H1 (cell line): ENCODE measurements around the gene PI4KB. TPM values are rescaled to one million over a fixed set of nuclear protein-coding genes. Genes with fewer than 3 reads are reported as not detected.

Experiments used
- CTCF ChIA-PET: fragments of 300-600 bp; sonication (Branson Sonifier 250); formaldehyde crosslinking; loops from one replicate; lab custom pipeline; 2021; ENCODE audit not compliant: partially characterized antibody; lab: Charles Lee
- POLR2A ChIA-PET: fragments of 300-600 bp; sonication (Branson Sonifier 250); formaldehyde crosslinking; loops from one replicate; lab custom pipeline; 2021; ENCODE audit warnings: inconsistent platforms; ENCODE audit not compliant: partially characterized antibody; lab: Charles Lee
- DNase-seq, 2 experiments: peaks; one replicate each; pipeline versions ENCODE4 v3.0.0 to v3.0.0-alpha.2; 2010 to 2022; ENCODE audit warnings: low spot score in 2 of 2, low read depth in 1 of 2, mixed read lengths in 1 of 2
- FAIRE-seq: peaks from 2 replicates; lab custom pipeline; 2011; peaks lifted over from hg19 to GRCh38; lab: Jason Lieb, UNC
- H2AFZ ChIP-seq: 2 replicates; pipeline ENCODE4 v1.8.1; 2012; ENCODE audit warnings: low read length, inconsistent platforms
- H2AK5ac ChIP-seq: 2 replicates; pipeline ENCODE4 v1.6.1; 2013; ENCODE audit warnings: low read depth, low read length
- H2BK120ac ChIP-seq: replicated peaks from 2 replicates; pipeline ENCODE3; 2013; ENCODE audit warnings: low read depth, low read length, inconsistent platforms
- H2BK12ac ChIP-seq: 2 replicates; pipeline ENCODE4 v1.6.1; 2013; ENCODE audit warnings: low read depth, low read length
- H2BK15ac ChIP-seq: 2 replicates; pipeline ENCODE4 v1.6.1; 2013; ENCODE audit warnings: low read length
- H2BK20ac ChIP-seq: 2 replicates; pipeline ENCODE4 v1.6.1; 2013; ENCODE audit warnings: low read length
- H2BK5ac ChIP-seq: 2 replicates; pipeline ENCODE4 v1.6.1; 2013; ENCODE audit warnings: low read depth, low read length
- H3K14ac ChIP-seq: 2 replicates; pipeline ENCODE4 v1.6.1; 2013; ENCODE audit warnings: inconsistent platforms; ENCODE audit not compliant: insufficient read length
- H3K18ac ChIP-seq: 2 replicates; pipeline ENCODE4 v1.6.1; 2013; ENCODE audit warnings: low read length; ENCODE audit errors: extremely low read depth
- H3K23ac ChIP-seq: 2 replicates; pipeline ENCODE4 v1.6.1; 2013; ENCODE audit warnings: inconsistent platforms; ENCODE audit not compliant: insufficient read length
- H3K23me2 ChIP-seq: 2 replicates; pipeline ENCODE4 v1.6.1; 2013; ENCODE audit warnings: low read depth, low read length
- H3K27ac ChIP-seq: 2 replicates; pipeline ENCODE4 v1.6.1; 2011; ENCODE audit warnings: low read depth, low read length, inconsistent platforms
- H3K27me3 ChIP-seq, 4 experiments: replicated peaks in 1 of 4; 1 replicate in 1 of 4; 2 replicates in 3 of 4; pipeline versions ENCODE4 v1.6.1 to v1.8.1; 2011 to 2013; ENCODE audit warnings: low read length in 3 of 4, mild to moderate bottlenecking in 3 of 4, inconsistent platforms in 2 of 4, mixed read lengths in 2 of 4, moderate library complexity in 1 of 4; ENCODE audit not compliant: control insufficient read depth in 3 of 4, insufficient read depth in 3 of 4; ENCODE audit errors: extremely low read depth in 1 of 4
- H3K36me3 ChIP-seq, 4 experiments: 2 replicates each; pipeline versions ENCODE4 v1.6.1 to v1.8.1; 2011 to 2013; ENCODE audit warnings: mild to moderate bottlenecking in 4 of 4, low read length in 3 of 4, moderate library complexity in 2 of 4, control low read depth in 1 of 4, inconsistent platforms in 1 of 4; ENCODE audit not compliant: insufficient read depth in 4 of 4, control insufficient read depth in 2 of 4
- H3K4ac ChIP-seq: replicated peaks from 2 replicates; pipeline ENCODE3; 2013; ENCODE audit warnings: low read length, low read depth, mixed read lengths, inconsistent platforms; ENCODE audit not compliant: insufficient read length
- H3K4me1 ChIP-seq, 4 experiments: replicated peaks in 1 of 4; 1 replicate in 1 of 4; 2 replicates in 3 of 4; pipeline versions ENCODE4 v1.6.1 to v1.8.1; 2011 to 2013; ENCODE audit warnings: low read length in 3 of 4, inconsistent platforms in 2 of 4, mixed read lengths in 1 of 4; ENCODE audit not compliant: insufficient read depth in 4 of 4, control insufficient read depth in 3 of 4
- H3K4me2 ChIP-seq, 2 experiments: 2 replicates each; pipeline versions ENCODE4 v1.6.1 to v1.8.1; 2011 to 2013; ENCODE audit warnings: low read depth in 2 of 2, low read length in 2 of 2, control low read depth in 1 of 2, inconsistent platforms in 1 of 2, mild to moderate bottlenecking in 1 of 2; ENCODE audit not compliant: insufficient read depth in 1 of 2
- H3K4me3 ChIP-seq, 4 experiments: fragments of 200-600, 300-600 bp in 1 of 4; sonication (generic), shearing (Covaris generic), sonication (Bioruptor Twin) in 1 of 4; 2 replicates each; pipeline versions ENCODE4 v1.5.1 to v1.8.1; 2011 to 2016; ENCODE audit warnings: low read length in 4 of 4, low read depth in 3 of 4, control low read depth in 2 of 4, inconsistent platforms in 2 of 4, mild to moderate bottlenecking in 2 of 4, mixed read lengths in 1 of 4, moderate library complexity in 1 of 4; ENCODE audit not compliant: insufficient read depth in 2 of 4; ENCODE audit errors: extremely low read depth in 1 of 4
- H3K56ac ChIP-seq: replicated peaks from 2 replicates; pipeline ENCODE3; 2013; ENCODE audit warnings: low read depth, mild to moderate bottlenecking, mixed read lengths, low read length, inconsistent platforms; ENCODE audit not compliant: insufficient read length
- H3K79me1 ChIP-seq: 2 replicates; pipeline ENCODE4 v1.6.1; 2013; ENCODE audit warnings: low read depth, low read length, control low read depth
- H3K79me2 ChIP-seq, 2 experiments: 2 replicates each; pipeline versions ENCODE4 v1.6.1 to v1.8.1; 2012 to 2013; ENCODE audit warnings: low read length in 2 of 2, mild to moderate bottlenecking in 2 of 2, inconsistent platforms in 1 of 2; ENCODE audit not compliant: insufficient read depth in 2 of 2, control insufficient read depth in 1 of 2
- H3K9ac ChIP-seq, 4 experiments: replicated peaks in 1 of 4; 1 replicate in 1 of 4; 2 replicates in 3 of 4; pipeline versions ENCODE4 v1.6.1 to v1.8.1; 2011 to 2013; ENCODE audit warnings: low read depth in 3 of 4, low read length in 3 of 4, control low read depth in 2 of 4, mild to moderate bottlenecking in 2 of 4, moderate library complexity in 2 of 4, inconsistent platforms in 1 of 4; ENCODE audit errors: extremely low read depth in 1 of 4
- H3K9me3 ChIP-seq, 2 experiments: 2 replicates each; pipeline versions ENCODE4 v1.6.1 to v1.8.1; 2012 to 2013; ENCODE audit warnings: mild to moderate bottlenecking in 2 of 2, moderate library complexity in 2 of 2, control low read depth in 1 of 2, inconsistent platforms in 1 of 2, low read depth in 1 of 2, low read length in 1 of 2, mixed read lengths in 1 of 2; ENCODE audit not compliant: insufficient read depth in 2 of 2
- H4K20me1 ChIP-seq, 2 experiments: replicated peaks in 1 of 2; 2 replicates each; pipeline versions ENCODE3 to v1.8.1; 2011 to 2013; ENCODE audit warnings: inconsistent platforms in 2 of 2, low read length in 2 of 2, mild to moderate bottlenecking in 1 of 2; ENCODE audit not compliant: insufficient read depth in 2 of 2, control insufficient read depth in 1 of 2
- H4K5ac ChIP-seq: 2 replicates; pipeline ENCODE4 v1.6.1; 2013; ENCODE audit warnings: low read length, low read depth, mixed read lengths, inconsistent platforms; ENCODE audit not compliant: insufficient read length
- H4K8ac ChIP-seq: 2 replicates; pipeline ENCODE4 v1.8.0; 2013; ENCODE audit warnings: mild to moderate bottlenecking, moderate library complexity, low read length, inconsistent platforms; ENCODE audit not compliant: insufficient read depth; ENCODE audit errors: extremely low read depth
- H4K91ac ChIP-seq: replicated peaks from 2 replicates; pipeline ENCODE3; 2013; ENCODE audit warnings: low read length, mixed read lengths, inconsistent platforms; ENCODE audit not compliant: insufficient read length
- JUN ChIP-seq: IDR thresholded peaks from 2 replicates; pipeline ENCODE4 v1.6.1; 2011; ENCODE audit warnings: low read depth, mild to moderate bottlenecking, improper control_type of control experiment, low read length
- MAFK ChIP-seq: IDR thresholded peaks from 2 replicates; pipeline ENCODE4 v1.6.1; 2012; ENCODE audit warnings: low read depth, mild to moderate bottlenecking, improper control_type of control experiment, low read length
- POLR2AphosphoS5 ChIP-seq: IDR thresholded peaks from 2 replicates; pipeline ENCODE4 v1.6.1; 2011; ENCODE audit warnings: low read depth, low read length
- RFX5 ChIP-seq: IDR thresholded peaks from 2 replicates; pipeline ENCODE4 v1.6.1; 2011; ENCODE audit warnings: low read depth, low read length, improper control_type of control experiment, borderline replicate concordance
- WGBS, 2 experiments: shearing (Covaris generic) in 1 of 2; methylation state at CpG; one replicate each; pipeline versions ENCODE4 v1.1.6 to v1.1.7; 2013 to 2015; ENCODE audit warnings: low lambda C conversion rate in 2 of 2, mixed read lengths in 2 of 2, inconsistent platforms in 1 of 2, low coverage in 1 of 2, missing lambda C conversion rate in 1 of 2; ENCODE audit not compliant: insufficient replicate concordance in 2 of 2, insufficient coverage in 1 of 2, insufficient read length in 1 of 2; ENCODE audit errors: extremely low coverage in 1 of 2, missing lambda C conversion rate in 1 of 2; 5-methylcytosine and 5-hydroxymethylcytosine counted together
- polyA plus RNA-seq, 7 experiments: library from polyadenylated mRNA; depleted of rRNA in 3 of 7; stranded (reverse) in 5 of 7; unstranded in 2 of 7; fragments of >200 nt in 5 of 7; fragments of 200-250 nt in 2 of 7; gene quantifications; 1 replicate in 5 of 7; 2 replicates in 1 of 7; 4 replicates in 1 of 7; pipeline versions ENCODE4 v1.2.1 to v1.2.3, GENCODE V29; 2011 to 2013; ENCODE audit warnings: missing spikeins in 2 of 7, mixed read lengths in 2 of 7
- total RNA-seq: library from RNA; stranded (reverse); fragmentation: NEBNext Ultra II Directional; extraction: Animal tissue kit (Norgen Biotek cat#: 25700); gene quantifications from 2 replicates; pipeline ENCODE4 v1.2.1, GENCODE V29; 2021

Gene PI4KB
- total and polyA plus RNA-seq, 2 of the 8 experiments (the other 6 are each of a cell fraction or from before 2014, with no cell fraction given), result 30.1 to 37.1 TPM

GRCh38 chr1:151356696-151357095 is 29.5 kb upstream of the PI4KB start:
- Histone ChIP-seq H3K36me3 (no peaks in the 10 kb centered on the region), H3K23ac (no peak overlapping the region), H3K4me2 (no peak overlapping the region), H2BK15ac (no peak overlapping the region), H3K4ac (no peak overlapping the region), H3K14ac (no peak overlapping the region), H3K79me2 (no peaks in the 10 kb centered on the region), H2AK5ac (no peak overlapping the region), H2BK12ac (no peak overlapping the region), H2AFZ (no peak overlapping the region), H3K27me3 (no peaks in the 10 kb centered on the region), H4K91ac (no peak overlapping the region), H4K8ac (no peak overlapping the region; the same call in 1 of the 2 replicates), H3K23me2 (no peaks in the 10 kb centered on the region), H3K4me1 (no peaks in the 10 kb centered on the region), H3K79me1 (no peaks in the 10 kb centered on the region), H4K5ac (no peak overlapping the region), H3K56ac (no peak overlapping the region), H3K9ac (no peak overlapping the region), H2BK20ac (no peak overlapping the region), H3K4me3 (no peak overlapping the region), H3K27ac (no peak overlapping the region), H4K20me1 (no peaks in the 10 kb centered on the region), H2BK5ac (no peak overlapping the region), H3K18ac (no peak overlapping the region), H2BK120ac (no peak overlapping the region), H3K9me3 (0 out of 4 replicates have a peak, but pooled peaks cover 0 to 5% of the 10 kb centered on the region in 2 experiments)
- CTCF ChIA-PET, result interaction anchor here (1.0 to 1.6 kb wide), 3 partner anchors 8 to 16 kb away, joined by 5 read pairs; no protein-coding TSS in a partner anchor
- DNase-seq (no peak), FAIRE-seq (no peak)
- WGBS, 2 experiments, result 80% methylated on average over 2 of the region's 2 CpGs; no CpG with 5 or more reads in 1 of the 2 experiments
- POLR2A ChIA-PET, result interaction anchor here (1.2 to 2.0 kb wide), 5 partner anchors 8 to 42 kb away, joined by 4 to 10 read pairs (median 5); partner anchors contain the start of genes PSMB4 and RFX5
- no peak for TF ChIP-seq POLR2AphosphoS5
- no peak for TF ChIP-seq RFX5
- no peak for TF ChIP-seq JUN
- no peak for TF ChIP-seq MAFK
